OCI-LY1 (cell line): ENCODE measurements around the gene UNC5B.

ENCODE experiments used
- CTCF ChIP-seq: fragments of 200-600 bp; sonication (generic), shearing (Covaris generic); IDR thresholded peaks from 2 replicates; pipeline ENCODE4 v1.5.1; 2017; ENCODE audit warnings: mild to moderate bottlenecking, antibody characterized with exemption, low read length, moderate library complexity, mixed read lengths
- EZH2 ChIP-seq: fragments of 200-600 bp; sonication (generic), shearing (Covaris generic); IDR thresholded peaks from 2 replicates; pipeline ENCODE4 v1.8.0; 2017; ENCODE audit warnings: borderline replicate concordance, mixed run types, mild to moderate bottlenecking, antibody characterized with exemption, low read length, moderate library complexity, mixed read lengths

GRCh38 chr10:71258446-71259145 is 46.2 kb downstream of the UNC5B start:
- TF ChIP-seq CTCF (no peak), EZH2 (no peak)
